ENCODE measurements around the gene NPAS2.

GRCh38 chr2:100791294-100791935 is 28.5 kb upstream of the NPAS2 start:
- TF ChIP-seq CTCF (conservative IDR thresholded peaks at IDR 0.05 in 1 of 2, IDR thresholded peaks at IDR 0.05 in 1 of 2; ENCODE audit: low read depth in 1 of 2, low read length in 2 of 2) (no peak), EZH2 (IDR thresholded peaks at IDR 0.05; ENCODE audit: low read length, missing control alignments) (no peak)
